ENCODE data around the gene ATG10. TPM values are rescaled to one million over a fixed set of nuclear protein-coding genes. Genes with fewer than 3 reads are reported as not detected.

The ATG10 gene
- total RNA-seq, 4 donors from 2014 or later, result 5.6 to 10.7 (median 8.3) TPM

DNA sequence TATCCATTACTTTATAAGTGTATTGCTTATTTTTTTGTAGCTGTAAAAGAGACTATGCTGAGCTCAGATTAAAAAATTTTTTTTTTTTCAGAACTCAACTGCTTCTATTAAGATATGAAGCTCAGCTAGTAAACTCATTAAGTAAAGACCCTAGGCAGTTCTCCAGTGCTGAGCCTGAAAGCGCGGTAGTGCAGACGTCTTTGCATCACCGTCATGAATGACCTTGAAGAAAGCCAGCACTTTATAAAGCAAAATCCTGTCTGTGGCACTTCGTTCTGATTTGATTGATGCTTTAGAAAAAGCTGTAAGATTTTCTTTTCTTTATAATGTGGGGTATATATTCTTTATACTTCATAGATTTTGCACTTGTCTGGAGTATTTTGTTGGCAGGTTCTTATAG lies 105.7 kb downstream of the ATG10 start:
- H3K27me3 ChIP-seq, result no peaks in the 10 kb centered on the region
- WGBS, result 88% methylated on average over 5 of the region's 5 CpGs
- no peaks in the 10 kb centered on the region for H3K9me3 ChIP-seq
- H3K27ac ChIP-seq, result no peak overlapping the region
- H3K36me3 ChIP-seq, result no peaks in the 10 kb centered on the region
- no peak overlapping the region for H3K4me3 ChIP-seq
- DNase-seq (ENCODE audit: low spot score in 2 of 2), result no peak
- TF ChIP-seq POLR2AphosphoS5 (IDR thresholded peaks at IDR 0.05) (no peak), EP300 (IDR thresholded peaks at IDR 0.05) (no peak), POLR2A (IDR thresholded peaks at IDR 0.05) (no peak)
- TF ChIP-seq, protein P1, sequence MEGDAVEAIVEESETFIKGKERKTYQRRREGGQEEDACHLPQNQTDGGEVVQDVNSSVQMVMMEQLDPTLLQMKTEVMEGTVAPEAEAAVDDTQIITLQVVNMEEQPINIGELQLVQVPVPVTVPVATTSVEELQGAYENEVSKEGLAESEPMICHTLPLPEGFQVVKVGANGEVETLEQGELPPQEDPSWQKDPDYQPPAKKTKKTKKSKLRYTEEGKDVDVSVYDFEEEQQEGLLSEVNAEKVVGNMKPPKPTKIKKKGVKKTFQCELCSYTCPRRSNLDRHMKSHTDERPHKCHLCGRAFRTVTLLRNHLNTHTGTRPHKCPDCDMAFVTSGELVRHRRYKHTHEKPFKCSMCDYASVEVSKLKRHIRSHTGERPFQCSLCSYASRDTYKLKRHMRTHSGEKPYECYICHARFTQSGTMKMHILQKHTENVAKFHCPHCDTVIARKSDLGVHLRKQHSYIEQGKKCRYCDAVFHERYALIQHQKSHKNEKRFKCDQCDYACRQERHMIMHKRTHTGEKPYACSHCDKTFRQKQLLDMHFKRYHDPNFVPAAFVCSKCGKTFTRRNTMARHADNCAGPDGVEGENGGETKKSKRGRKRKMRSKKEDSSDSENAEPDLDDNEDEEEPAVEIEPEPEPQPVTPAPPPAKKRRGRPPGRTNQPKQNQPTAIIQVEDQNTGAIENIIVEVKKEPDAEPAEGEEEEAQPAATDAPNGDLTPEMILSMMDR (IDR thresholded peaks at IDR 0.05), result no peak
- no peaks in the 10 kb centered on the region for H3K4me1 ChIP-seq

DNA sequence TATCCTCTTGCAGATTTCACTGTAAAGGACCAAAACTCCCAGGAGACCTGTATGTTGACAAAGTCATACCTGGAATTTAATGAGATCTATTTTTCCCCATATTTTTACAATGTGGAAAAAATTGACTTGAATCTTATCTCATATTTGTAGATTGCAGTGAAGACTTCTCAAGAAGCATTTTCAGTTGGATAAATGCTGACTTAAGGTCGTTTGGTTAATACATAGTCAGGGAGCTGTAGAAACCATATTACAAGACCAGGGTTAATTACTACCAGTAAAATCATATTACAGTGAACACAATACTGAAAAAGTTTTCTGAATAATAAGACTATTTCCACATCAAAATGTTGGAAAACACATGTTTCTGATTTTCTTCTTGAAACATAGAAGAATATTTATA lies 119.8 kb downstream of the ATG10 start:
- Histone ChIP-seq H3K4me1 (no peaks in the 10 kb centered on the region), H3K4me3 (no peak overlapping the region), H3K9me3 (peaks cover 10% of the 10 kb centered on the region), H3K27me3 (no peaks in the 10 kb centered on the region), H3K27ac (no peak overlapping the region), H3K36me3 (no peaks in the 10 kb centered on the region)
- 82% methylated on average over 1 of the region's 1 CpG for WGBS
- DNase-seq (ENCODE audit: low spot score in 2 of 2), result no peak
- TF ChIP-seq, protein P1 (IDR thresholded peaks at IDR 0.05), result no peak
- no peak for TF ChIP-seq EP300 (IDR thresholded peaks at IDR 0.05)
- no peak for TF ChIP-seq POLR2A (IDR thresholded peaks at IDR 0.05)
- TF ChIP-seq POLR2AphosphoS5 (IDR thresholded peaks at IDR 0.05), result no peak

DNA sequence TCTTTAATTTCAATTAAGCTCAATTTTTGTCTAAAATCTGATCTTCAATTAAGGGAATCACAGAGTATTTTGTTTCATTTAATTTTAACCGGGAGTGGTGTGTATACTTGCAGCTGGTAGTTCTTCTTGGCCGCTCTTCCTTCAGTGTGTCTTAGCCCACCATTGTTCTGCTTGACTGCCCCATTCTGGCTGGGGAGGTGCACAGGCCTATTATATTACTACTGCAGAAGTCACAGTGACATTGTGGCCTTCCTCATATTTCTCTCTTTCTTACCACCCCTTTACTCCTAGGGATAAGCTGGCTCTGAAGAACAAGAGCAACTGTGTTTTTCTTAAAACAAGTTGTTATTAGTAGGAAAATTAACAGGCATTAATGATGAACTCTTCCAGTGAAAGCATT lies 123.7 kb downstream of the ATG10 start:
- H3K4me1 ChIP-seq, result no peaks in the 10 kb centered on the region
- peaks cover 10% of the 10 kb centered on the region for H3K9me3 ChIP-seq
- DNase-seq (ENCODE audit: low spot score in 2 of 2), result no peak
- H3K27me3 ChIP-seq, result no peaks in the 10 kb centered on the region
- H3K36me3 ChIP-seq, result no peaks in the 10 kb centered on the region
- H3K27ac ChIP-seq, result no peak overlapping the region
- no peak overlapping the region for H3K4me3 ChIP-seq
- WGBS, result 95% methylated on average over 2 of the region's 2 CpGs
- TF ChIP-seq POLR2AphosphoS5 (IDR thresholded peaks at IDR 0.05) (no peak), EP300 (IDR thresholded peaks at IDR 0.05) (no peak)

DNA sequence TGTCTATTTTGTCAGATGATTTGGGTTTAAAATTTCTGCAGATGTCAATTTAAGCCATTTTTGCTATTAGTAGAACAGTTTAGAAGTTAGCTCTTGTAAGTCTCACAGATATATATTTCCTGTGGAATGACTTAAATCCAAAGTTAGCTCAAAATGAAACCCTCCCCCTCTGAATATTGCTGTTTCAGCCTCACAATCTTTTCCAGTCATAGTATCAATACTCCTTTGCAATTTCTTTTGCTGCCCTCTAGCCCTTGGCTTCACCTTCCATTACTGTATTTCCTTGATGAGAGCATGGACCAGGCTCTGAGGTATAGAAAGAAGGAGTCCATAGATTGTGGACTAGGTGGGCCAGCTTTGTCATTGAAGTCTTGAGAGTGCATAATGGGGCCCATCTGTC lies 124.4 kb downstream of the ATG10 start:
- Histone ChIP-seq H3K36me3 (no peaks in the 10 kb centered on the region), H3K4me3 (no peak overlapping the region), H3K9me3 (peaks cover 10% of the 10 kb centered on the region), H3K27me3 (no peaks in the 10 kb centered on the region), H3K27ac (no peak overlapping the region), H3K4me1 (no peaks in the 10 kb centered on the region)
- DNase-seq (ENCODE audit: low spot score in 2 of 2), result no peak
- no peak for TF ChIP-seq EP300 (IDR thresholded peaks at IDR 0.05)
- TF ChIP-seq, protein P1 (IDR thresholded peaks at IDR 0.05), result no peak
- TF ChIP-seq POLR2AphosphoS5 (IDR thresholded peaks at IDR 0.05), result no peak
- TF ChIP-seq POLR2A (IDR thresholded peaks at IDR 0.05), result no peak

DNA sequence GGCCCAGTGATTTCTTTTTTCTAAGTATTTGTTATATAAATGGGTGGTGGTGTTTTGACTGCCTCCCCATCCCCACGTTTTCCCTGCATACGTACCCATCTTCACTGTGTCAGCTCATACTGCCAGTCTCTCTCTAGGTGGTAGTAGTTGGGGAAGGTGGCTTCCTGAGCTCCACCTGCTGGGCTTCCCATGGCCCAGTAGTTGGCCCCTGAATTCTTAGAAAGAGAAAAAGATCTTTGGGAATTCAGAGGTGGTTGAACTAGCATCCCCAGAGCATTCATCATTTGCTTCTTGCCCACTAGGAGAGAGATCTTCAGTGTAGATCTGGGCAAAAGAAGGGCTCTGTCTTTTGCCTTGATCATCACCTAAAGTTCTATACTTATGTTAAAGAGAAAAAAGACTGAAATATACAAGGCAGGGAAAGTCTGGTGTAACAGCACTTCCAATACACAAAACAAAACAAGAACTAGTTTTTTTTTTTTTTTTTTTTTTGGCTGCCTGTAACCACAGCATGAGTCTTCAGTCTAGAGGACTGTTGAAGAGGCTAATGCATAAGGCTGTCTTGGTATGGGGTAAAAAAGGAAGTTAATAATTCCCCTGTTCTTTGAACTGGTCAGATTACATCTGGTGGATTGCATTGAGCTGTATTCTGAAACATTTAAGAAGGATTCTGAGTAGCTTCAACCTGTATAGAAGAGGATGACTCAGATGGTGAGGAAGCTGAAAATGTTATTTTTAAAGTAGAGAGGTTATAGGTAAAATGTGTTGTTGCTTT lies 128.7 kb downstream of the ATG10 start:
- Histone ChIP-seq H3K27ac (no peak overlapping the region), H3K27me3 (no peaks in the 10 kb centered on the region), H3K4me3 (no peak overlapping the region), H3K9me3 (no peaks in the 10 kb centered on the region), H3K4me1 (peaks cover 4% of the 10 kb centered on the region), H3K36me3 (no peaks in the 10 kb centered on the region)
- 93% methylated on average over 2 of the region's 2 CpGs for WGBS
- TF ChIP-seq EP300 (IDR thresholded peaks at IDR 0.05), result no peak
- TF ChIP-seq, protein P1 (IDR thresholded peaks at IDR 0.05), result no peak
- no peak for TF ChIP-seq POLR2A (IDR thresholded peaks at IDR 0.05)
- TF ChIP-seq POLR2AphosphoS5 (IDR thresholded peaks at IDR 0.05), result no peak
- DNase-seq (ENCODE audit: low spot score in 2 of 2), result no peak

Data from suprapubic skin (tissue), 4 donors.